Measurements from ENCODE around the gene KLLN.

GRCh38 chr10:87862679-87863052, 667 bp downstream of the KLLN start:
- no peak for TF ChIP-seq CTCF (conservative IDR thresholded peaks at IDR 0.05 in 1 of 2, IDR thresholded peaks at IDR 0.05 in 1 of 2; ENCODE audit: extremely low read depth in 1 of 2, insufficient read depth in 1 of 2, low read depth in 1 of 2, low read length in 2 of 2)
- no peak for TF ChIP-seq EZH2 (IDR thresholded peaks at IDR 0.05; ENCODE audit: borderline replicate concordance, low read length)
